Measurements from ENCODE around the gene EEFSEC.

Gene EEFSEC

DNA sequence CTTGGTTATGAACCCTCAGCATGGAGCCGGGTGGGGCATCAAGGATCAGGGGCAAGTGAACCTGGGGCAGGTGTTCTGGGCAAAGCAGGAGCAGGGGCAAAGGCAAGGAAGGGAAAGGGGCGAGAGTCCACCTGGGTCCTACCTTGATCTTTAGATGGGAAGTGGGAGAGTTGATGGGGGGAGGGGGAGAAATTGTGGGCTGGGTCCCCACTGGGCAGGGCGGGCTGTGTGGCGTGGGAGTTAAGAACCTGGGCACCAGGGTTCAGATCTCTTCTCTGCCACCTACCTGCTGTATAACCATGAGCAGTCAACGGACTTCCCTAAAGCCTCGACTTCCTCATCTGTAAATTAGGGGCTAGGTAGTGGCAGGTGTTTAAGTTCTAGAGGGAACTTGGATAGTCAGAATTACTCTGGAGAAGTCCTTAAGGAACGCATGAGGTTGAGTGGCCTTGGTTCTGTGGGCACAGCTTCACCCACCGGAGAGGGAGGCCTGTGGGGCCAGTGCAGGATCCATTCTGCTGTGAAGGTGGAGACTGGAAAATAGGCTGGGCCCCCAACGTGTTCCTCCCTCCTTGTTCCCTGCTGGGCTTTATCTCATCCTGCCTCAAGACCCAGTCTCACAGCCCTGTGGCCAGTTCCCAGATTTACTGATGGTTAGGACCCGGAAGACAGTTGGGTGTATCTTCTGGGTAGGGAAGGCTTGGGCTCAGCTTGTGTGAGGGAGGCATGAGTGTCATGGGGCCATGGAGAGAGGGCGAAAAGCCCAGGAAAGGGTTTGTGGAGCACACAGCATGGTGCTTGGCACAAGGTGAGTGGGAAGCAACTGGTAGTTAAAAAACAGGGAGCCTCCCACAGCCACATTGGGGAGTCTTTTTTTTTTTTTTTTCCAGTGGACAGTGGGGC is 90.6 kb downstream of the EEFSEC start:
- Mint-ChIP-seq H3K4me1 (peaks cover 7% of the 10 kb centered on the region), H3K27ac (no peak overlapping the region), H3K27me3 (no peaks in the 10 kb centered on the region), H3K4me3 (no peak overlapping the region), H3K36me3 (peaks cover 33% of the 10 kb centered on the region), H3K9me3 (no peaks in the 10 kb centered on the region)
- ATAC-seq (ENCODE audit: low read depth) (no peak), DNase-seq (ENCODE audit: low spot score in 2 of 2) (no peak)

DNA sequence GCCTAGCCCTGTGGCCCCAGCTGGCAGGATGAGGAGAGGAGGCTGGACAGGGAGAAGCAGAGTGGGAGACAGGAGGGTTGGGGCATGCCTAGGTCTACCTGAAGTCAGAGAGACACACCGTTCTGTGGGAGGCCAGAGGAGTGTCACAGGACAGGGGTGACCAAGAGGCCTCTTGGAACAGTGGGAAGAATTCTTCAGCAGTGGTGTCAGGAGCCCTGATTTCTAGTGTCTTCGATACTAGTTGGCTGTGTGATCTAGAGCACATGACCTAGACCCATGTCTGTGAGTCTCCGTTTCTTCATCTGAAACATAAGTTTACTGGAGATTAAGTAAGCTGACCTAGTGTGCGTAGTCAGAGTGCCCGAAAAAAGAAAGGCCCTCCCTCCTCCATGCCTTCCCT is 92.2 kb downstream of the EEFSEC start:
- Mint-ChIP-seq H3K36me3 (peaks cover 45% of the 10 kb centered on the region), H3K9me3 (no peaks in the 10 kb centered on the region), H3K4me1 (peaks cover 3% of the 10 kb centered on the region), H3K27ac (no peak overlapping the region), H3K27me3 (no peaks in the 10 kb centered on the region), H3K4me3 (no peak overlapping the region)
- DNase-seq (ENCODE audit: low spot score in 2 of 2) = no peak
- no peak for ATAC-seq (ENCODE audit: low read depth)

DNA sequence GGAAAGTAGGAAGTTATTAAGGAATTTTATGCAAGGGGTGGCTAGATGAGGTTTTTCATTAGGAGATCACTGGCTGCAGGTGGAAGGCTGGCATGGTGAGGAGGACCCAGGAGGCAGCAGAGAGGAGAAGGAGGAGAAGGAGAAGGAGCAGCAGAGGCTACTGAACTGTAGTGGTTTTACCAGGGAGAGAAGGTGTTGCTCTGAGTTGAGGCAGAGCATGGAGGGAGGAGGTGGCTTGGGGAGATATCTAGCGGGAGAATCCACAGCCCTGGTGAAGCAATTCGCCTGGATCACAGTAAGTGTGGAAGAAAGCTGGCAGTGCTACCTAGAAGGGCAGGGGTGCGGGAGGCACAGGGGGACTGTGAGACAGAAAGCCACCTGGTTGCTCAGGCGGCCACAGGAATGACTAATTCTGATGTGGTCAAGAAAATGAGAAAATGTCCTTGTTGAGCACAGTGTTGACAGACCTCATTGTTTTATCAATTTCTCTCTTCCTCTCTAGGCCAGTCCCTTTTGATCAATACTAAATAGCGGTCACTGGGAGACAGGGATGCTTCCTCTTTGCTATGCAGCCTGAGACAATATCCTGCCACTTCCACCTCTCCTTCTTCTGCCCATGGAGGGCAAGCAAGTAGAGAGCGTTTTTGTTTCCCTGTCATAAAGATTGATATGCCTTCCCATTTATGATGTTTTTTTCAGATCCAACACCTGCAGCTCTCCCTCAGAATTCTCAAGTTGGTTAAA is 94.6 kb downstream of the EEFSEC start:
- H3K4me3 Mint-ChIP-seq = no peak overlapping the region
- peaks cover 3% of the 10 kb centered on the region for H3K4me1 Mint-ChIP-seq
- peaks cover 2% of the 10 kb centered on the region for H3K9me3 Mint-ChIP-seq
- DNase-seq (ENCODE audit: low spot score in 2 of 2) = no peak
- no peak for ATAC-seq (ENCODE audit: low read depth)
- H3K36me3 Mint-ChIP-seq = peaks cover 55% of the 10 kb centered on the region
- H3K27ac Mint-ChIP-seq = no peak overlapping the region
- no peaks in the 10 kb centered on the region for H3K27me3 Mint-ChIP-seq

DNA sequence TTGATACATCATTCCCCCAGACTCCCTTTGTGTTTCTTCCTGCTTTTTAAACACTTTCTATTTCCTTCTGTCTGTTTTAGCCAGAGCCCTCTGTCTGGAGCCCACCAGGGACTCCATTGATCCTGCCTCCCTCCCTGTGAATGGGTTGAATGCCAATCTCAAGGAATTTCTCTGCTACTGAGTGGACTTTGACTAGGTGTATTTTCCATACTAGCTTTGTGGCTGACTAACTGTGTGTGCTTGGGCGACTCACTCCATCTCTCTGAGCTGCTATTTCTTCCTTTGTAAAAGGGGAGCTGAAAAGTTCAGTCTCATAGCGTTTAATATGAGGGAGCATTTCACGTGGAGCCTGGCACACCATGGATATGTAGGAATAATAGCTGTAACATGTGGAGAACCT is 98.8 kb downstream of the EEFSEC start:
- ATAC-seq (ENCODE audit: low read depth) (no peak), DNase-seq (ENCODE audit: low spot score in 2 of 2) (no peak)
- Mint-ChIP-seq H3K4me3 (no peak overlapping the region), H3K4me1 (peaks cover 9% of the 10 kb centered on the region), H3K36me3 (peaks cover 61% of the 10 kb centered on the region), H3K27ac (no peak overlapping the region), H3K27me3 (no peaks in the 10 kb centered on the region), H3K9me3 (peaks cover 2% of the 10 kb centered on the region)

DNA sequence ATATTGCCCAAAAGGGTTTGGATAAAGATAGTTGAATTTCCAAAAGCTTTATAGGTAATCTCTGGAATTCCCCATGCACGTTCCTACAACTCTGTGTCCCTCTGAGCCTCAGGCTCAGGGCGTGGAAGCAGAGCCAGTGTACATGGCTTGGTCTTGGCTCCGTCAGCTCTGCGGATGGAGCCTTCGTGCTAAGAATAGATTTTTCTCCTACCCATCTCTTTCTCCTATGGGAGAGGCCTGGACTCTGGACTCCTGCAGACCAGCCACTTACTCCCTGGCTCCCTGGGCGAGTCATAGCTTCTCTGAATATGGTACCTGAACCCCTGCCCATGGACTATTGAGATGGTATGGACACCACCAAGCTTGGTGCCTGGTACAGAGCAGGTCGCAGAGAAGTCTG is 99.9 kb downstream of the EEFSEC start:
- Mint-ChIP-seq H3K4me3 (no peak overlapping the region), H3K27me3 (no peaks in the 10 kb centered on the region), H3K4me1 (peaks cover 9% of the 10 kb centered on the region), H3K27ac (peak overlapping the region; percentile 3), H3K36me3 (peaks cover 59% of the 10 kb centered on the region), H3K9me3 (peaks cover 2% of the 10 kb centered on the region)
- DNase-seq (ENCODE audit: low spot score in 2 of 2) = no peak
- ATAC-seq (ENCODE audit: low read depth) = no peak

DNA sequence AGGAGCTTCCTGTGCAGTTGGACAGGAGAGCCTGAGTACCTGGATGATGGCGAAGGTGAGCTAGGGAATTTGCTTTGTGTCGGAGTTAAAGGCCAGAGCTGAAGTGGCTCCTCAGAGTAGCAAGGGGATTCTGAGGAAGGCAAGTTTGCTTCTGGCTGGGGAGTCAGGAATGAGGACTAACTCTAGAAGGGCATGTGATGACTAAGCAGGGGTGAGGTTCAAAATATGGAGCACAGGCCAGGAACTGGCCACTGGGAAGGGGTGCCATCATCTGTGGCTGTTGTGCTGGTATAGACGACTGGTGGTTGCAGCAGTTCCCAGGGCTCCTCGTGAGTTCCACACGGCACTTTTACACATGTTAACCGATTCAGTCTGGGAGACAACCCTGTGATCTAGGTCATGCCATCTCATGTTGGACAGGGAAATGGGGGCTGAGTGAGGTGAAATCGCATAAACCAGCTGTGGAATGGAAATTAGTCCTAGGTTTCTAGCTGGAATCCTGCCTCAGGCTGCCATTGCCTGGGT is 100.8 kb downstream of the EEFSEC start:
- no peak for ATAC-seq (ENCODE audit: low read depth)
- Mint-ChIP-seq H3K36me3 (peaks cover 64% of the 10 kb centered on the region), H3K4me3 (no peak overlapping the region), H3K27me3 (no peaks in the 10 kb centered on the region), H3K4me1 (peaks cover 9% of the 10 kb centered on the region), H3K27ac (peak overlapping the region; percentile 3), H3K9me3 (peaks cover 2% of the 10 kb centered on the region)
- no peak for DNase-seq (ENCODE audit: low spot score in 2 of 2)

DNA sequence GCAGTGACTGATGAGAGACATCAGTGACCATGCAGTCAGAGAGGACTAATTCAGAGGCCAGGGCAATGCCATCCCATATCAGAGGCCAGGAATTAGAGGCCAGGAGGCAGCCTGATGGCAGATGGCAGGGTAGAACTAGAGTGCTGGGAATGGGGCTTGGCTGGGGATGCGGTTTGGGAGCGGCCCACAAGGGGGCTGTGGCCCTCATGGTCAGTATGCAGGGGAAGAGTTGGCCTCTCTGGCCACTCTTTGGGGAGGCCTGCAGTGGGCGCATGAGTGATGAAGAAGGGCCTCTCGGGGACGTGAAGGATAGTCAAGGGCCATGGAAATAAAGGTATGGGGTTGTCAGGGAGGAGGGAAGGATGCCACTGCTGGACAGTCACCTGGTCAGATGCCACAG is 101.7 kb downstream of the EEFSEC start:
- H3K4me1 Mint-ChIP-seq = peaks cover 9% of the 10 kb centered on the region
- DNase-seq (ENCODE audit: low spot score in 2 of 2) = no peak
- no peak overlapping the region for H3K27ac Mint-ChIP-seq
- peaks cover 7% of the 10 kb centered on the region for H3K9me3 Mint-ChIP-seq
- no peaks in the 10 kb centered on the region for H3K27me3 Mint-ChIP-seq
- H3K4me3 Mint-ChIP-seq = no peak overlapping the region
- ATAC-seq (ENCODE audit: low read depth) = no peak
- peaks cover 63% of the 10 kb centered on the region for H3K36me3 Mint-ChIP-seq

DNA sequence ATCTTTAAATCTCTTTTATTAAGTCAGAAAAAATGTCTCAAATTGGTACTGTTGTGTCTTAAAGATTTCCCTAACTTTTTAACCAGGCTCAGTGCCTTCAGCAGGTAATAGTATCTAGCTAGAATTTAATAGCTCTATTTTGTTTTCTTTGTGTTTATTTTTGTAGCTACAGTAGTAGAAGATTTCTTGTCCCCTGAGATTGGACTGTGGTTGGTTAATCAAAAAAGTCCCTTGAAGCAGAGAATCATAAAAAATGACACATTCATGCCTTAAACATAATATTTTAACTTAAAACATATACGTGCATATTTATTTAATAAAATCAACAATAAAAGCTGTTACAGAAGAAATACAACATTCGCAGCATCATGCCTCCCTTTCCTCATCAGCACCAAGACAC is 102.8 kb downstream of the EEFSEC start:
- no peak for ATAC-seq (ENCODE audit: low read depth)
- H3K27me3 Mint-ChIP-seq = no peaks in the 10 kb centered on the region
- DNase-seq (ENCODE audit: low spot score in 2 of 2) = no peak

DNA sequence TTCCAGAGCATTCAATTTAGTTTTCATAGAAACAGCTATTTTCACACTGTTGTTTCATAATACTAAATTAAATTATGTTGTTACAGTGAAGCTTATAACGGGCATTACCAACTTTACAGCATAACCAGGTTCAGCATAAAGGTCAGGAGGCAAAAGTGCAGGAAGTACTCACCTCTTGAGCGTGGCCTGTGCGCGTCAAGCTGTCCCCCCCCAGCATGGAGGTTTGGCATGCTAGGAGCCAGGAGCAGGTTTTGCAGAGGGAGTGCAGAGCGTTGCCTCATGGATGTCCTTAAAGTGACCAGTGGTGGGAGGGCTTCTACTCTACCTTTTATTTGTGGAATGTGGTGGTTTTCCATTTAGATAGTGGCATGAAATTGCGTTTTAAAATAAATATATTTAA is 104.4 kb downstream of the EEFSEC start:
- ATAC-seq (ENCODE audit: low read depth) (no peak), DNase-seq (ENCODE audit: low spot score in 2 of 2) (no peak)
- Mint-ChIP-seq H3K4me3 (no peak overlapping the region), H3K27ac (no peak overlapping the region), H3K36me3 (peaks cover 61% of the 10 kb centered on the region), H3K27me3 (no peaks in the 10 kb centered on the region), H3K9me3 (peaks cover 6% of the 10 kb centered on the region), H3K4me1 (peaks cover 9% of the 10 kb centered on the region)

More for the DNA sequence above, 102.8 kb downstream of the EEFSEC start:
- H3K4me1 Mint-ChIP-seq = peaks cover 9% of the 10 kb centered on the region
- peaks cover 6% of the 10 kb centered on the region for H3K9me3 Mint-ChIP-seq
- no peak overlapping the region for H3K27ac Mint-ChIP-seq
- no peak overlapping the region for H3K4me3 Mint-ChIP-seq
- peaks cover 59% of the 10 kb centered on the region for H3K36me3 Mint-ChIP-seq

DNA sequence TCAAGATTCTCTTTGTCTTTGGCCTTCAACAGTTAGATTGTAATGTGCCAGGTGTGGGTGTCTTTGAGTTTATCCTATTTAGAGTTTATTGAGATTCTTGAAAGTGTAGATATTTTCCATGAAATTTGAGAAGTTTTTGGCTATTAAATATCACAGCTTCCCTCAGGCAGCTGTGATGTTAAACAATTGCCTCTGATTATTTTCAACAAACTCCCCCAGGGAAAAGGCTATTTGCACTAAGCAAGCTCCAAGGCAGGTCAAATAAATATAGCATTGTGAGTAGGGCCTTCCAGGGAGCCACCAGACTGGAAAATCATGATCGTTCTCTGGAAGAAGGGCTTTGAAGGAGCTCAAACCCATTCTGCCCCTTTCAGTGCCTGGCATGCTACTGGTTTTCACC is 107.0 kb downstream of the EEFSEC start:
- DNase-seq (ENCODE audit: low spot score in 2 of 2) (no peak), ATAC-seq (ENCODE audit: low read depth) (no peak)
- Mint-ChIP-seq H3K4me3 (no peak overlapping the region), H3K4me1 (peaks cover 2% of the 10 kb centered on the region), H3K36me3 (peaks cover 57% of the 10 kb centered on the region), H3K27me3 (no peaks in the 10 kb centered on the region), H3K9me3 (peaks cover 6% of the 10 kb centered on the region), H3K27ac (no peak overlapping the region)

DNA sequence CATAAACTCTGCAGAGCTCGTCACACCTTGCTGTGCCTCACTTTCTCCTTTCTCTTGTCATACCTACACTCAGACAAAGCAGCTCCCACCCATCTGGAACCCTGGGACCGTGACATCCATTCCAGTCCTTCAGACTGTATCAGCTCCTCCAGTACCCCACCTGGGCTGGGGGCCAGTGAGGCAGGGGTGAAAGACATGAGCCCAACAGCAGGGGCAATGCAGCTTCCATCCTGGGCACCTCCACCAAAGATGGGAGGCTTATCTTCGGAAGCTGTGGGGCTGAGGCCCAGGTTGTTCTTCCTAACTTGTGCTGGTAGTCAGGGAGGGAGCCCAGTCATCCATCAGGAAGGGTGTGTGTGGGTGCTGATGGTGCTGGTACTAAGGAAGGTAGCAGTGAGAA is 109.2 kb downstream of the EEFSEC start:
- DNase-seq (ENCODE audit: low spot score in 2 of 2) (no peak), ATAC-seq (ENCODE audit: low read depth) (no peak)
- H3K27me3 Mint-ChIP-seq = no peaks in the 10 kb centered on the region
- peaks cover 6% of the 10 kb centered on the region for H3K9me3 Mint-ChIP-seq
- peaks cover 50% of the 10 kb centered on the region for H3K36me3 Mint-ChIP-seq
- H3K4me1 Mint-ChIP-seq = no peaks in the 10 kb centered on the region
- H3K4me3 Mint-ChIP-seq = no peak overlapping the region
- no peak overlapping the region for H3K27ac Mint-ChIP-seq

DNA sequence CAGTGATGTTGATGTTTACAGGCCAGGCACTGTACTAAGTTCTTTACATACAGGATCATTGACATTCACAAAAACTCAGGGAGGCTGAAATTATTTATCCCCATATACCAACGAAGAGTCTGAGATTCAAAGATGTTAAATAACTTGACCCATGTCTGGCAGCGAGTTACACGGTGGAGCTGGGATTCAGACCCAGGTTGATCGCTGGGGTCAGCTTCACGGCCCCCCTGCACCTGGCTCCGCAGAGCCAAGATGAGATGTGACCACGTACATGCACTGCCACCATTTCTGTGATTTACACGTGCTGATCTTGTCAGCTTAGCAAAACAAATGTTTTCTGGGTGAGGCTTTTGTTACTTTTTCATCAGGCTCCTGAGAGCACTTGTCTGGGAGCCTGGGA is 109.8 kb downstream of the EEFSEC start:
- no peaks in the 10 kb centered on the region for H3K4me1 Mint-ChIP-seq
- H3K9me3 Mint-ChIP-seq = peaks cover 6% of the 10 kb centered on the region
- no peak overlapping the region for H3K4me3 Mint-ChIP-seq
- peaks cover 50% of the 10 kb centered on the region for H3K36me3 Mint-ChIP-seq
- no peak for ATAC-seq (ENCODE audit: low read depth)
- H3K27me3 Mint-ChIP-seq = no peaks in the 10 kb centered on the region
- H3K27ac Mint-ChIP-seq = no peak overlapping the region
- DNase-seq (ENCODE audit: low spot score in 2 of 2) = no peak

DNA sequence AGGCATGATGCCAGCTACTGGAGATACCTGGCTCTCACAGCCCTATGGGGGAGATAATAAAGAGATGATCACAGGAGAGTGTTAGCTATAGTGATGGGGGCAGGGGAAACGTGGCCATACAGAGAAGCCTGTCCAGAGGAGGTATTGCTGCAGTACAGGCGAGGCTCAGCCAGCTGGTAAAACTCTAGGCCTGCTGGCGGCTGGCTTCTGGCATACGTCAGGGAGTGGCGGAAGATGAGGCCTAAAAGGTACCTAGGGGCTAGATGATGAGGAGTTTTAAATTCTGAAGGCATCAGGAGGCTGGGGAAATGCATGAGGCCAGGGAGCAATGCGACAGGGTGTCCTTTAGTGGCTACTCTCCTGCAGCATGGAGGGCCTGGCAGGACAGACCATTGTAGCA is 110.7 kb downstream of the EEFSEC start:
- H3K4me3 Mint-ChIP-seq = no peak overlapping the region
- H3K4me1 Mint-ChIP-seq = no peaks in the 10 kb centered on the region
- H3K36me3 Mint-ChIP-seq = peaks cover 50% of the 10 kb centered on the region
- ATAC-seq (ENCODE audit: low read depth) = no peak
- peaks cover 6% of the 10 kb centered on the region for H3K9me3 Mint-ChIP-seq
- no peak overlapping the region for H3K27ac Mint-ChIP-seq
- H3K27me3 Mint-ChIP-seq = no peaks in the 10 kb centered on the region
- no peak for DNase-seq (ENCODE audit: low spot score in 2 of 2)

DNA sequence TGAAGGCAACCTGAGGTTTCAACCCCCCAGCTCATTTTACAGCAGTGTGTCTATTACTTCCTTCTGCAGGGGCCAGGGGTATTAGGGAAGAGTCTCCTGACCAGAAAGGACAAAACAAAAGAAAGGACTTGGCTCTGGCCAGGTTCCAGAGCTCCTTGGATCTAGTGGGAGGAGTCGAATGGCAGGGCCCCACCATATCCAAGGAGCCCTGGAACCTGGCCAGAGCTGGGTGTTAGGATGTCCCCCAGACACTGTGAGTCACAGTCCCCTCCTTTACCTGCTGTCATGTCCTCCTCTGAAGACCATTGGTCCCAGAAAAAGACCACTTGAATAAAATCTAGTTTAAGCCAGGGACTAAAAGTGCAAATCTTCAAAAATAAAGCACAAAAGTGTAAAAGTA is 113.2 kb downstream of the EEFSEC start:
- Mint-ChIP-seq H3K36me3 (peaks cover 39% of the 10 kb centered on the region), H3K4me1 (no peaks in the 10 kb centered on the region), H3K27ac (no peak overlapping the region), H3K4me3 (no peak overlapping the region), H3K27me3 (no peaks in the 10 kb centered on the region), H3K9me3 (no peaks in the 10 kb centered on the region)
- DNase-seq (ENCODE audit: low spot score in 2 of 2) (no peak), ATAC-seq (ENCODE audit: low read depth) (no peak)
